GM12878 (cell line): ENCODE data around the gene SAMHD1. TPM values are rescaled to one million over a fixed set of nuclear protein-coding genes. Genes with fewer than 3 reads are reported as not detected.

Source experiments
- ATAC-seq: fragments of 200-7000 bp; cut with Tn5 transposase; 3 replicates; pipeline ENCODE4 v1.9.1; 2020; ENCODE audit warnings: mild to moderate bottlenecking, moderate library complexity
- BruUV-seq: library from RNA; stranded (reverse); fragments of 400-500 nt; replicated peaks from 2 replicates; lab custom pipeline; 2021; lab: Mats Ljungman, UMichigan
- CTCF ChIA-PET: fragments of 300-600 bp; sonication (Branson Sonifier 250); formaldehyde crosslinking; extraction: SDS; loops from one replicate; lab custom pipeline; 2021; ENCODE audit warnings: inconsistent platforms; lab: Yijun Ruan, JAX
- POLR2A ChIA-PET: fragments of 350-600 bp; formaldehyde crosslinking; extraction: SDS; loops from one replicate; lab custom pipeline; 2021; ENCODE audit warnings: inconsistent platforms; lab: Charles Lee
- RAD21 ChIA-PET: fragments of 300-600 bp; sonication (Branson Sonifier 250); formaldehyde crosslinking; loops from one replicate; lab custom pipeline; 2023; ENCODE audit warnings: antibody characterized with exemption; ENCODE audit not compliant: unreplicated experiment; lab: Charles Lee
- SMC1A ChIA-PET: fragments of 300-600 bp; sonication (Branson Sonifier 250); formaldehyde crosslinking; loops from one replicate; lab custom pipeline; 2023; ENCODE audit not compliant: unreplicated experiment, uncharacterized antibody; lab: Charles Lee
- DNase-seq: peaks from one replicate; pipeline ENCODE4 v3.0.0-alpha.2; 2011; ENCODE audit warnings: low read depth, low spot score
- FAIRE-seq: peaks from 3 replicates; lab custom pipeline; 2011; peaks lifted over from hg19 to GRCh38; lab: Jason Lieb, UNC
- H2AFZ ChIP-seq: 2 replicates; pipeline ENCODE4 v1.6.0; 2011; ENCODE audit warnings: low read depth, low read length, control low read depth; ENCODE audit not compliant: control insufficient read depth
- H3K27ac ChIP-seq: 2 replicates; pipeline ENCODE4 v1.5.1; 2011; ENCODE audit warnings: control low read depth; ENCODE audit not compliant: control insufficient read depth, insufficient read depth
- H3K27me3 ChIP-seq, 2 experiments: replicated peaks in 1 of 2; 2 replicates each; pipeline versions ENCODE4 v1.6.0 to v1.6.1; 2011; ENCODE audit warnings: low read length in 1 of 2; ENCODE audit not compliant: control insufficient read depth in 2 of 2, insufficient read depth in 2 of 2
- H3K36me3 ChIP-seq, 2 experiments: 2 replicates each; pipeline ENCODE4 v1.5.1; 2011; ENCODE audit warnings: low read length in 1 of 2; ENCODE audit not compliant: control insufficient read depth in 2 of 2, insufficient read depth in 2 of 2
- H3K4me1 ChIP-seq: 2 replicates; pipeline ENCODE4 v1.6.1; 2011; ENCODE audit warnings: mild to moderate bottlenecking, low read length, moderate library complexity, mixed read lengths; ENCODE audit not compliant: control insufficient read depth, insufficient read depth
- H3K4me2 ChIP-seq: 2 replicates; pipeline ENCODE4 v1.6.0; 2011; ENCODE audit warnings: control low read depth; ENCODE audit not compliant: control insufficient read depth, insufficient read depth
- H3K4me3 ChIP-seq: fragments of 200-600 bp; sonication (generic); 2 replicates; pipeline ENCODE4 v1.5.1; 2016
- H3K79me2 ChIP-seq: 2 replicates; pipeline ENCODE4 v1.6.0; 2011; ENCODE audit warnings: low read length; ENCODE audit not compliant: control insufficient read depth, insufficient read depth
- H3K9ac ChIP-seq: 2 replicates; pipeline ENCODE4 v1.8.0; 2011; ENCODE audit warnings: low read length, control low read depth, mixed read lengths; ENCODE audit not compliant: control insufficient read depth, insufficient read depth
- H3K9me3 ChIP-seq: replicated peaks from 3 replicates; pipeline ENCODE4 v1.5.1; 2011; ENCODE audit warnings: mild to moderate bottlenecking, low read length; ENCODE audit not compliant: control insufficient read depth, insufficient read depth
- H4K20me1 ChIP-seq: 2 replicates; pipeline ENCODE4 v1.6.0; 2011; ENCODE audit not compliant: control insufficient read depth, insufficient read depth
- CHD4 ChIP-seq: fragments of 200-600 bp; sonication (generic); IDR thresholded peaks from 2 replicates; pipeline ENCODE4 v1.6.1; 2016; ENCODE audit warnings: mild to moderate bottlenecking
- CREM ChIP-seq: IDR thresholded peaks from 2 replicates; pipeline ENCODE4 v1.6.1; 2014; ENCODE audit warnings: antibody characterized with exemption, low read depth
- FOXK2 ChIP-seq: fragments of 450-650 bp; IDR thresholded peaks from 2 replicates; pipeline ENCODE4 v1.6.1; 2017; ENCODE audit warnings: mild to moderate bottlenecking, moderate library complexity
- KLF5 ChIP-seq: fragments of 450-650 bp; IDR thresholded peaks from 2 replicates; pipeline ENCODE4 v1.6.1; 2014; ENCODE audit warnings: mild to moderate bottlenecking; ENCODE audit not compliant: partially characterized antibody
- WGBS: methylation state at CpG from one replicate; pipeline ENCODE4 v1.1.6; 2016; ENCODE audit warnings: low lambda C conversion rate; ENCODE audit not compliant: insufficient replicate concordance, insufficient coverage; ENCODE audit errors: missing lambda C conversion rate; 5-methylcytosine and 5-hydroxymethylcytosine counted together
- in situ Hi-C: fragments of 300-500 bp; cut with MboI; formaldehyde crosslinking; loops from 9 replicates; pipeline ENCODE4 v1.14.3; 2018; ENCODE audit warnings: mixed read lengths
- intact Hi-C: fragments of 100-400 bp; cut with micrococcal nuclease; formaldehyde crosslinking; loops from one replicate; pipeline ENCODE4 v1.14.2; 2022; ENCODE audit not compliant: unreplicated experiment
- polyA plus RNA-seq, 11 experiments: library from polyadenylated mRNA; depleted of rRNA in 4 of 11; unstranded in 6 of 11; stranded (reverse) in 5 of 11; fragments of >200 nt; fragmentation: Nextera tagmentation in 4 of 11; fragmentation: Illumina TruSeq in 1 of 11; extraction: Ambion mirVana in 4 of 11; extraction: Trizol in 1 of 11; gene quantifications; 1 replicate in 1 of 11; 2 replicates in 10 of 11; pipeline versions ENCODE4 v1.2.1 to v1.2.3, GENCODE V29; 2011 to 2016; ENCODE audit warnings: inconsistent platforms in 2 of 11, missing spikeins in 2 of 11, low read depth in 1 of 11
- total RNA-seq, 4 experiments: library from RNA; depleted of rRNA in 3 of 4; stranded (reverse); fragments of >200 nt in 3 of 4; fragmentation: Illumina TruSeq in 1 of 4; extraction: Trizol in 1 of 4; gene quantifications; 2 replicates each; pipeline versions ENCODE4 v1.2.1 to v1.2.3, GENCODE V29; 2013 to 2021
- TF ChIP-seq, protein P1 (sequence below): IDR thresholded peaks from 2 replicates; pipeline ENCODE4 v1.6.1; 2011; ENCODE audit warnings: borderline replicate concordance, low read depth, mild to moderate bottlenecking, moderate library complexity, low read length; ENCODE audit not compliant: insufficient read depth, poor library complexity, severe bottlenecking
- TF ChIP-seq, protein P2 (sequence below): IDR thresholded peaks from 2 replicates; pipeline ENCODE4 v1.6.1; 2012; ENCODE audit warnings: mild to moderate bottlenecking, low read depth, low read length

SAMHD1 gene
- total and polyA plus RNA-seq, 10 of the 15 experiments (the other 5 are each of a cell fraction or from before 2014, with no cell fraction given), result 20.5 to 47.9 (median 38.8) TPM

DNA sequence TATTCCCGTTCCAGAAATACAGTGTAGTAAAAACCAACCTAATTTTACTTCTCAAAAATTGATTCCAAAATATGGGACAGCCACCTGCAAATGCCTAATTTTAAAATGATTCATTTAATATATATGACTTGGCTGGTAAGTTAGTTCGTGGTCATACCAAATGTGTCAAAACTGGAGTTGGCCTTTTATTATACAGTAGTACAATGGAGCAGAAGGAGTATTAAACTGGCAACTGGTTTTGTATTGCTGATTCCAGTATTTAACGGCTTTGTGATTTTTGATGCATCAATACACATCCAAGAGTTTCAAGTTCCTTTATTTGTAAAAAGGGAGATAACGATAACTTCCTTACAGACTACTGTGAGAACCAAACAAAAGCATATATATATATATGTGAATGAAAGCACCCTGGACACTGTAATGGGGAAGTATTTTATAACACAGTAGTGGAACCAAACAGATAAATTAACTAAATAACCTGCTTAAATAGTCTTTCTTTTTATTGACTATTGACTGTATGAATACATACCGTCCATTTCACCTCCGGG is 24.8 kb downstream of the SAMHD1 start (continued):
- no peak for TF ChIP-seq CREM

DNA sequence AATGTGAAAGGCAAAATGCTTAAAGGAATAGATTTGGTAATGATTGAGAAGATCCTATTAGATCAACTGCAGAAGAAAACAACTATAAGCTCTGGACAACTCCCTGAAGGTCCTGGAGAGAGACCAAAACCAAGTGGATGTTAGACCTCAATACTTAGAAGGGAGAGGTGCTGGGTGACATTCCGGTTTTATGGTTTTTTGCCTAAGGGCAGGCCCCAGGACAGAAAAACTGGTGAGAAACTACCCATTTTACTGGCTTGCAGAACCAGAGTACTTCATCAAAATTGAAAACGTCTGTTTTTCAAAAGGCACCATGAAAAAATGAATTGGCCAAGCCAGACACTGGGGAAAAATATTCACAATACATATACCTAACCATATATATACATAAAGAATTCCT is 26.3 kb downstream of the SAMHD1 start:
- intact Hi-C loops (no loop called here), in situ Hi-C loops (no loop called here)
- no peaks in the 10 kb centered on the region for H3K27me3 ChIP-seq
- 97% methylated on average over 2 of the region's 2 CpGs for WGBS
- no peak overlapping the region for H3K9ac ChIP-seq
- no peak for ATAC-seq
- no peaks in the 10 kb centered on the region for H3K4me1 ChIP-seq
- BruUV-seq, result no TSS peak
- peaks cover 2 to 12% of the 10 kb centered on the region in 2 experiments; a peak in 3 of 4 replicates for H3K36me3 ChIP-seq
- H2AFZ ChIP-seq, result no peak overlapping the region
- ChIA-PET POLR2A (interaction anchor here (0.6 kb wide), 1 partner anchor 86 kb away, joined by 5 read pairs; no protein-coding TSS in a partner anchor), RAD21 (no interaction called here), CTCF (interaction anchor here (1.0 kb wide), 1 partner anchor 117 kb away, joined by 3 read pairs; no protein-coding TSS in a partner anchor), SMC1A (interaction anchor here (1.8 kb wide), 1 partner anchor 13 kb away, joined by 6 read pairs; no protein-coding TSS in a partner anchor)
- no peak overlapping the region for H3K27ac ChIP-seq
- no peaks in the 10 kb centered on the region for H3K79me2 ChIP-seq
- H4K20me1 ChIP-seq, result no peaks in the 10 kb centered on the region
- no peak for DNase-seq
- H3K4me3 ChIP-seq, result no peak overlapping the region
- TF ChIP-seq KLF5 (no peak), CHD4 (no peak), FOXK2 (no peak)
- TF ChIP-seq, protein P1, sequence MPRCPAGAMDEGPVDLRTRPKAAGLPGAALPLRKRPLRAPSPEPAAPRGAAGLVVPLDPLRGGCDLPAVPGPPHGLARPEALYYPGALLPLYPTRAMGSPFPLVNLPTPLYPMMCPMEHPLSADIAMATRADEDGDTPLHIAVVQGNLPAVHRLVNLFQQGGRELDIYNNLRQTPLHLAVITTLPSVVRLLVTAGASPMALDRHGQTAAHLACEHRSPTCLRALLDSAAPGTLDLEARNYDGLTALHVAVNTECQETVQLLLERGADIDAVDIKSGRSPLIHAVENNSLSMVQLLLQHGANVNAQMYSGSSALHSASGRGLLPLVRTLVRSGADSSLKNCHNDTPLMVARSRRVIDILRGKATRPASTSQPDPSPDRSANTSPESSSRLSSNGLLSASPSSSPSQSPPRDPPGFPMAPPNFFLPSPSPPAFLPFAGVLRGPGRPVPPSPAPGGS, result no peak
- TF ChIP-seq, protein P2, sequence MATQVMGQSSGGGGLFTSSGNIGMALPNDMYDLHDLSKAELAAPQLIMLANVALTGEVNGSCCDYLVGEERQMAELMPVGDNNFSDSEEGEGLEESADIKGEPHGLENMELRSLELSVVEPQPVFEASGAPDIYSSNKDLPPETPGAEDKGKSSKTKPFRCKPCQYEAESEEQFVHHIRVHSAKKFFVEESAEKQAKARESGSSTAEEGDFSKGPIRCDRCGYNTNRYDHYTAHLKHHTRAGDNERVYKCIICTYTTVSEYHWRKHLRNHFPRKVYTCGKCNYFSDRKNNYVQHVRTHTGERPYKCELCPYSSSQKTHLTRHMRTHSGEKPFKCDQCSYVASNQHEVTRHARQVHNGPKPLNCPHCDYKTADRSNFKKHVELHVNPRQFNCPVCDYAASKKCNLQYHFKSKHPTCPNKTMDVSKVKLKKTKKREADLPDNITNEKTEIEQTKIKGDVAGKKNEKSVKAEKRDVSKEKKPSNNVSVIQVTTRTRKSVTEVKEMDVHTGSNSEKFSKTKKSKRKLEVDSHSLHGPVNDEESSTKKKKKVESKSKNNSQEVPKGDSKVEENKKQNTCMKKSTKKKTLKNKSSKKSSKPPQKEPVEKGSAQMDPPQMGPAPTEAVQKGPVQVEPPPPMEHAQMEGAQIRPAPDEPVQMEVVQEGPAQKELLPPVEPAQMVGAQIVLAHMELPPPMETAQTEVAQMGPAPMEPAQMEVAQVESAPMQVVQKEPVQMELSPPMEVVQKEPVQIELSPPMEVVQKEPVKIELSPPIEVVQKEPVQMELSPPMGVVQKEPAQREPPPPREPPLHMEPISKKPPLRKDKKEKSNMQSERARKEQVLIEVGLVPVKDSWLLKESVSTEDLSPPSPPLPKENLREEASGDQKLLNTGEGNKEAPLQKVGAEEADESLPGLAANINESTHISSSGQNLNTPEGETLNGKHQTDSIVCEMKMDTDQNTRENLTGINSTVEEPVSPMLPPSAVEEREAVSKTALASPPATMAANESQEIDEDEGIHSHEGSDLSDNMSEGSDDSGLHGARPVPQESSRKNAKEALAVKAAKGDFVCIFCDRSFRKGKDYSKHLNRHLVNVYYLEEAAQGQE, result no peak
- no peaks in the 10 kb centered on the region for H3K9me3 ChIP-seq
- no peak for FAIRE-seq
- no peak overlapping the region for H3K4me2 ChIP-seq
